DMS53 treated with DMSO at 0.1 percent for 48 hours (cell line): ENCODE data around the gene CD81.

Experiments used
- DNase-seq: peaks from one replicate; lab custom pipeline; 2025; ENCODE audit not compliant: unreplicated experiment; lab: John Stamatoyannopoulos, UW

CD81 gene

GRCh38 chr11:2400762-2401435 is 23.8 kb downstream of the CD81 start:
- DNase-seq = no peak

GRCh38 chr11:2401436-2401984 is 24.4 kb downstream of the CD81 start:
- no peak for DNase-seq

- no peak for DNase-seq
Observed at GRCh38 chr11:2402106-2402505, 25.0 kb downstream of the CD81 start.

GRCh38 chr11:2402890-2403645 is 26.0 kb downstream of the CD81 start:
- no peak for DNase-seq

- DNase-seq = no peak
Observed at GRCh38 chr11:2404735-2405196, 27.7 kb downstream of the CD81 start.

- no peak for DNase-seq
Observed at GRCh38 chr11:2406451-2406850, 29.3 kb downstream of the CD81 start.

- no peak for DNase-seq
Observed at GRCh38 chr11:2406878-2407410, 29.8 kb downstream of the CD81 start.

- no peak for DNase-seq
Observed at GRCh38 chr11:2408671-2409070, 31.6 kb downstream of the CD81 start.

- no peak for DNase-seq
Observed at GRCh38 chr11:2409126-2409525, 32.0 kb downstream of the CD81 start.

- DNase-seq = no peak
Observed at GRCh38 chr11:2409611-2410468, 32.7 kb downstream of the CD81 start.

GRCh38 chr11:2410616-2411015 is 33.5 kb downstream of the CD81 start:
- DNase-seq = no peak

GRCh38 chr11:2411446-2412305 is 34.6 kb downstream of the CD81 start:
- DNase-seq = no peak

GRCh38 chr11:2412323-2412722 is 35.2 kb downstream of the CD81 start:
- no peak for DNase-seq

GRCh38 chr11:2413742-2414579 is 36.9 kb downstream of the CD81 start:
- no peak for DNase-seq

GRCh38 chr11:2414616-2415015 is 37.5 kb downstream of the CD81 start:
- no peak for DNase-seq

GRCh38 chr11:2415171-2415570 is 38.1 kb downstream of the CD81 start:
- no peak for DNase-seq

GRCh38 chr11:2415601-2416380 is 38.7 kb downstream of the CD81 start:
- no peak for DNase-seq

- no peak for DNase-seq
Observed at GRCh38 chr11:2416765-2417164, 39.7 kb downstream of the CD81 start.
